Activated naive CD8-positive, alpha-beta T cell (primary cell): ENCODE results near the gene CDH23.

ENCODE experiments used
- H3K27ac Mint-ChIP-seq: one replicate; pipeline ENCODE4 v1.8.0; 2021; ENCODE audit warnings: mixed read lengths
- H3K27me3 Mint-ChIP-seq: one replicate; pipeline ENCODE4 v1.8.0; 2021; ENCODE audit warnings: mixed read lengths
- H3K36me3 Mint-ChIP-seq: one replicate; pipeline ENCODE4 v1.8.0; 2021; ENCODE audit warnings: mixed read lengths
- H3K4me1 Mint-ChIP-seq: one replicate; pipeline ENCODE4 v1.8.0; 2021; ENCODE audit warnings: low read depth, mixed read lengths
- H3K4me3 Mint-ChIP-seq: one replicate; pipeline ENCODE4 v1.8.0; 2021; ENCODE audit warnings: mild to moderate bottlenecking, mixed read lengths
- H3K9me3 Mint-ChIP-seq: one replicate; pipeline ENCODE4 v1.8.0; 2021; ENCODE audit warnings: low read depth, mixed read lengths

Gene CDH23

DNA sequence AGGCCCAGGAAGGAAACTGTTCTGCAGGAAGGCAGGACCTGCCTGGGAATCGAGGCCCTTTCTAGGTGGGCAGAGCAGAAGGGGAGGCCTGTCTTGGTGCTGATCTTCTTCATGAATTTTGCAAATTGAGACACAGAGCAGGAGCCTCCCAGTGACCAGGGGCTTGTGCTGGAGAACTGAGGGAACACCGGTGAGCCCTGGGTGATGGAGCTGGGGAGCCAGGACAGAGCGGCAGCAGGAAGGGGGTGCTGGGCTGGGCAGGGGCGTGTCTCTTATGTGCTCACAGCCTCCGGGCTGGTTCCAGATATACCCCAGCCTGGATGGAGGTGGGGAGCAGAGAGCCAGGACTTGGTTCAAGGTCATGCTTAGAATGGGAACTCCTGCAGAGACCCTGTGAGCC lies 182.9 kb downstream of the CDH23 start:
- H3K4me1 Mint-ChIP-seq = no peaks in the 10 kb centered on the region
- no peaks in the 10 kb centered on the region for H3K9me3 Mint-ChIP-seq
- no peak overlapping the region for H3K4me3 Mint-ChIP-seq
- no peak overlapping the region for H3K27ac Mint-ChIP-seq
- no peaks in the 10 kb centered on the region for H3K27me3 Mint-ChIP-seq
- no peaks in the 10 kb centered on the region for H3K36me3 Mint-ChIP-seq

DNA sequence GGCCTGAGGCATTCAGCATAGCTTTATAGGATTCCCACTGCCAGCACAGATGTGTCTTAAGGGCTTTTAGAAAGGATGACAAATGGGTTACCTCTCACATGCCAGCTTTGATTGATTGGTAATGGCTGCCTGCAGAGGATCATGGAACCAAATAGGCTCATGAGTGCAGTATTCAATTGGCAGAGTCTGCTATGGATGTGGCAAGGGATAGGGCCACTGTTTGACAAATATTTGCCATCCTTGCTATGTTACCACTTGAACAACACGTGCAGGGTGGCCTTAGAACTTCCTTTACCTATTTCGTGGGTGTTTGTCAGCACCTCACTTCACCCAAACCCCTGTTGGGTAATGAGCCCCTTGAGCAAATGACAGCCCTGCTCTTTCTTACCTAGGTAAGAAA lies 183.7 kb downstream of the CDH23 start:
- Mint-ChIP-seq H3K4me1 (no peaks in the 10 kb centered on the region), H3K9me3 (no peaks in the 10 kb centered on the region), H3K4me3 (no peak overlapping the region), H3K36me3 (no peaks in the 10 kb centered on the region), H3K27me3 (no peaks in the 10 kb centered on the region), H3K27ac (no peak overlapping the region)

DNA sequence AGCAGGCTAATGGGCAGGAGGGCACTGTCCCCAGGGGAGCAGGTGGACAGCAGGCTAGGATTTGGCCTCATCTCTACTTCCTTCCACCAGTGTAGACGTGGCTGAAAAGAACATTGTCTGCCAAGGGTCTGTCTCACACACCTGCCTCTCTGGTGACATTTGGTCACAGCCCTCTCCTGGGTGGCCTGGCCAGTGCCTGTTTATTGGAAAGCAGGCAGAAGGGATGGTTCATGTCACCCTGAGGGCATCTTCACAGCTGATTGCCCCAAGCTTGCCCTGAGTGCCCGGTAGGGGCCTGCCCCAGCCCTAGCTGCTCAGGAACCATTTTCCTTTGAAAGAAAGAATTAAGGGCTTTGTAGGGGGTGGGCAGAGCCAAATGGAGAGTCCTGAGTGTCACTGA lies 184.2 kb downstream of the CDH23 start:
- no peaks in the 10 kb centered on the region for H3K4me1 Mint-ChIP-seq
- H3K36me3 Mint-ChIP-seq = no peaks in the 10 kb centered on the region
- no peaks in the 10 kb centered on the region for H3K9me3 Mint-ChIP-seq
- H3K27me3 Mint-ChIP-seq = no peaks in the 10 kb centered on the region
- H3K4me3 Mint-ChIP-seq = no peak overlapping the region
- H3K27ac Mint-ChIP-seq = no peak overlapping the region

DNA sequence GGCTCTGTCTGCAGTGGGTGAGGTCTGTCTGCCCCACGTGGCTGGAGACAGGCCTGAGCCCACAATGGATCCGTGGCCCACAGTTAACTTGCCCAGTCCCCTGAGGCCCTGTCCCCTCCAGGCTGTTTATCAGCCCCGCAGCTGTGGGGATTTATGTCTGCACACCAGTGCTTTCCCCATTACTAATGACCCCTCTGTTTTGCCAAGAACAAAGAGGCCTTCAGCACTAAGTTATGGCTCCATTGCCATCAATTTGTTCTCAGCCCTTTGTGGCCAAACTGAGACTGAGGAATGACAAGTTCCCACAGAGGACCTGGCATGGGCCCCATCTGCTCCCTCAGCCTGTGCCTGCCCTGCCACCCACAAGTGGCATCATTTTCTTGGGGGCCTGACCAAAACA lies 184.7 kb downstream of the CDH23 start:
- Mint-ChIP-seq H3K4me3 (no peak overlapping the region), H3K4me1 (no peaks in the 10 kb centered on the region), H3K27me3 (no peaks in the 10 kb centered on the region), H3K27ac (no peak overlapping the region), H3K36me3 (no peaks in the 10 kb centered on the region), H3K9me3 (no peaks in the 10 kb centered on the region)

DNA sequence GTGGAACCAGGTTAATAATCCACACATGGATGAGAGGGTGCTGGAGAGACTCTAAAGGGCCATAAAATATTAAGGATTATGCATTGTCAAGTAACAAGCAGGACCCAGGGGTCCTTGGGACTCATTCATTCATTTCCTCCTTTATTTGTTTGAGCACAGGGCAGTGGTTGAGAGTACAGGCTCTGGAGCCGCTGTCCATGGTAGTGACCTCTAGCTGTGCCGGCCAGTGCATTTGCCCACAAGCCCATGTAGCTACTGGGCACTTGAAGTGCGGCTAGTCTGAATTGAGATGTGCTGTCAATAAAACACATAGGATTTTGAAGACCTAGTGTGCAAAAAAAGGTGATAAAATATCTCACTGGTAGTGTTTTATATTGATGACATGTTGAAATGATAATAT lies 185.3 kb downstream of the CDH23 start:
- H3K4me3 Mint-ChIP-seq = no peak overlapping the region
- no peaks in the 10 kb centered on the region for H3K27me3 Mint-ChIP-seq
- no peak overlapping the region for H3K27ac Mint-ChIP-seq
- no peaks in the 10 kb centered on the region for H3K9me3 Mint-ChIP-seq
- H3K36me3 Mint-ChIP-seq = no peaks in the 10 kb centered on the region
- no peaks in the 10 kb centered on the region for H3K4me1 Mint-ChIP-seq

DNA sequence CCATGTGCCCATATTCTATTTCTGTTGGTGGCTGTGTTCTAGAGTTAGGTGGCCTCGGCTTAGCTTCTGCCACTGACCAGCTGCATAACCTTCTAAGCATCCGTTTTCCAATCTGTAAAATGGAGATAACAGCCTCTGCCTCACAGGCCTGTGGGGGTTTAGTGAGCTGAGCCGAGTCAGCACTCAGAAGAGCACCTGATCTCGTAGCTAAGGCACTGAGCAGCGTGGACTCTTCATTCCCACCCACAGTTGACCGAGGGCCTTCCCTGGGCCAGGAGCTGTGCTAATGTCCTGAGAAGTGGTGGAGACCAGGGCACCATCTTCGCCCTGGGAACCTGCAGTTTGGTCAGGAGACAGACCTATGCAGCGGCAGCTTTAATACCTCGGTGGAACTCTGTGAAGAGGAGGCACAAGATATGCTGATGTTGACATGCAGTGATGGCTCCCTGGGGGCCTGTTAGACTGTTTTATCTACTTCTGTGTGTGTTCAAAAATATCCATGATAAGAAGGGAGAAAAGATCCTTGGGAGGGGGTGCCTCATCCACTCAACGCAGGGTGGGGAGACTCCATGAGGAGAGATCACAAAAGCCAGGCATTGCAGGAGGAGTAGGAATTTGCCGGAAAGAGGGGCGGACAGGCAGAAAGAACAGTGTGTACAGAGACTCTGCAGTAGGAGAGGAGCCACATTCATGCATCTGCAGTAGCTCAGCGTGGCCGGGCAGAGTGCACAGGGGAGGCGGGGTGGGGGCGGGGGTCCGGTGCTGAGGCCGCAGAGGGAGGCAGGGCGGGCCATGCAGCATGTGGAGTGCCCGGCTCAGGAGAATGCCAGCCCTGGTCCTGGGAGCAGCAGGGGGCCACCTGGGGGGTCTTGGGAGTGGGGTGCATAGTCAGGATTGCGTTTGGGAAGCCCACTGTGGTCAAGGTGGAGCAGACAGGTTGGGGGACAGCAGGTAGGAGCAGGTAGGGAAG lies 186.1 kb downstream of the CDH23 start:
- Mint-ChIP-seq H3K4me1 (no peaks in the 10 kb centered on the region), H3K4me3 (no peak overlapping the region), H3K9me3 (no peaks in the 10 kb centered on the region), H3K27me3 (no peaks in the 10 kb centered on the region), H3K36me3 (no peaks in the 10 kb centered on the region), H3K27ac (no peak overlapping the region)

DNA sequence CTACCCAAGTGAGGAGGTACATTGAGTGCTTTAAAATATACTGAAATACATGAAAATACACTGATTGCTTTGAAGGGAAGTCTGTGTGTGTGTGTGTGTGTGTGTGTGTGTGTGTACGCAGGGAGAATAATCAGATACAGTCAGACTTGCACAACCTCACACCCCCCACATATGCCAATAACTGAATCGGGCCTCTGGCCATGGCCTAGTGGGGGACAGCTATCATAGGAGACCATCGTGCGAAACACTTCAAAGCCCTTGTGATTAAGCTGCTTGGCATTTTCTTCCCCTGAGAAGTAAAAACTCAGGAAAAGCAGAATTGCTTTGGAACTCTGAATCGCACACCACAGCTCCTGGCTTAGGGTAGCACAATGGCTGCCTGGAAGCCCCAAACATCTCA lies 187.7 kb downstream of the CDH23 start:
- Mint-ChIP-seq H3K9me3 (no peaks in the 10 kb centered on the region), H3K4me1 (no peaks in the 10 kb centered on the region), H3K4me3 (no peak overlapping the region), H3K36me3 (no peaks in the 10 kb centered on the region), H3K27me3 (no peaks in the 10 kb centered on the region), H3K27ac (no peak overlapping the region)

DNA sequence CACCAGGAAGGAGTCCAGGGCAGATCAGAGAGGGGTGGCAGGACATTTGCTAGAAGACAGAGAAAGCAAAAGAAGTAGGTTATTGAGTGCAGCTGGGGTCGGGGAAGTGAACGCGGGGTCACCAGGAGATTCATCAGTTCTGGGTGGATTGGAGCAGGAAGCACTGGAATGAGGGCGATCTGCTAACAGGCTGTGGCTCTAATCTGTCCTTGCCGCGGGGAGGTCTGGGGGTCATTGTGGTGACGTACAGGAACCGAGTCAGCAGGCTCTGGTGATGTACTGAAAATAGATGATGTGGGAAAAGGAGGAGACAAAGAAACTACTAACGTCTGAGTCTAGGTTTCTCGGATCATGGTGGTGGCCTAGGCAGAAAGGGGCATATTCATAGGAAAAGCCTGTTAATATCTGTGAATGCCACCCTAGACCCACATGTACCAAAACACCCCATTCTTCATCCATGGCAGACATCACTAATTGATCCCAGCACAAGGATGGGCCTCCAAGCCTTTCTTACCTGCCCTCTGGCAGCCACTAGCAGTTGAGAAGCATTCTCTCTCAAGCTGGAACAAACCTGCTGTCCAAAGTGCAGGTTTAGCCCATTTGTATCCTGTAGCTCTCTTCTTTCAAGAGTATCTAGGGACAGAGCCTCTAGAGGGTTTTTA lies 188.3 kb downstream of the CDH23 start:
- Mint-ChIP-seq H3K27me3 (no peaks in the 10 kb centered on the region), H3K4me1 (no peaks in the 10 kb centered on the region)

DNA sequence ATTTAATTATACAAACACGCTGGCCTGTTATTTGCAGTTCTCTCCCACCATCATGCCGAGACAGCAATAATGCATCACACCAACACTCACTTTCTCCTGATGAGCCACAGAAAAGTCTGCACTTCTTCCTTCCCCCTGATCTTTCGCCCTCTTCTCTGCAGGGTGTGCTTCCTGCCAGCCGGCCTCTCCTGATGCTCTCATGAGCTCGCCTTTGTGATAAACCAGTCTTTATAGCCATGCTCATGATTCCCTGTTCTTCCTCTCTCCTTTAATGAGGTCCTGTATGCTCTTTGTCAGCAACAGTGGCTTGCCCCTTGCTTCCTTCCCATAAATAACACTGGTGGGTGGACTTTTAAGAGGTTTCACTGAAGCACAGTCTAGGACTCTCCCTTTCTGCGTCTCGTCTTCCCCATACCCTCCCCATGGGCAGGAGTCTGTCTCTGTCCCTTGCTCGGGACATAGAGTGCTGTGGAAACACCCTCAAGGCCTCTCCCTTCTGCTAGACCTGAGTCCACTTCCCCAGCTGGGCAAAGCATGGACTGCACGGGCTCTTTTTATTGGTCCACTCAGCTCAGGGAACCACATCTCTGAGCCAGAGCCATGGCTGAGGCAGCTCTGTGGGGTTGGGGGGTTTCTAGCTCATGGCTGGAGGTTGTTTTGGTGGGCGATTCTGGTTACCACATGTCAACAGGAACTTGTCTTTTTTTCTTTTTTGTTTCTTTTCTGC lies 189.0 kb downstream of the CDH23 start:
- Mint-ChIP-seq H3K27ac (no peak overlapping the region), H3K4me3 (no peak overlapping the region), H3K9me3 (no peaks in the 10 kb centered on the region), H3K36me3 (no peaks in the 10 kb centered on the region), H3K27me3 (no peaks in the 10 kb centered on the region), H3K4me1 (no peaks in the 10 kb centered on the region)

More for the DNA sequence above, 188.3 kb downstream of the CDH23 start:
- Mint-ChIP-seq H3K9me3 (no peaks in the 10 kb centered on the region), H3K4me3 (no peak overlapping the region), H3K36me3 (no peaks in the 10 kb centered on the region), H3K27ac (no peak overlapping the region)

DNA sequence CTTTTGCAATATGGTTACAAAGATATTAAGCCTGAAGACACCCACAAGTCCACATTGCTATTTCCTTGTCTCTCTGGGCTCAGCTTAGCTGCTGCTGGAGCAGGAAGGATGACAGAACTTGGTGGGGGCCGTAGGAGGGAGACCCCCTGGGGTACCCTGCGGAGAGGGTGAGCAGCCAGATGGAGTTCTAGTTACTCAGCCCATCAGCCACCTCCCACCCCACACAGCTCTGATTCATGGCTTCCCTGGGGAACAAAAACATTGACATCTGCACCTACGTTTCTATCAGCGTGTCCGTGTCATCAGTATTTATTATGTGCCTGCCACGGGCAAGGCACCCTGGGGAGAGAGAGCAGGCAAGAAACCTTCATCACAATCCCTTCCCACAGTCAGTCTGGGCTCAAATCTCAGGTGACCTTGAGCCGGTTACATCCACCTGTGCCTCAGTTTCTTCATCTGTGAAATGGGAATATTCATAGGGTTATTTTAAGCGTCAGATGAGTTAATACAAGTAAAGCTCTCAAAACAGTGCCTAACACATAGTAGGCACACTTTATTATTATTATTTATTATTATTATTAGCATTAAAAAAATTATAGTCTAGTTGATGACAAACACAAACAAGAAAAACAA lies 191.3 kb downstream of the CDH23 start:
- Mint-ChIP-seq H3K9me3 (no peaks in the 10 kb centered on the region), H3K4me1 (no peaks in the 10 kb centered on the region), H3K27me3 (no peaks in the 10 kb centered on the region), H3K36me3 (no peaks in the 10 kb centered on the region), H3K27ac (no peak overlapping the region), H3K4me3 (no peak overlapping the region)

DNA sequence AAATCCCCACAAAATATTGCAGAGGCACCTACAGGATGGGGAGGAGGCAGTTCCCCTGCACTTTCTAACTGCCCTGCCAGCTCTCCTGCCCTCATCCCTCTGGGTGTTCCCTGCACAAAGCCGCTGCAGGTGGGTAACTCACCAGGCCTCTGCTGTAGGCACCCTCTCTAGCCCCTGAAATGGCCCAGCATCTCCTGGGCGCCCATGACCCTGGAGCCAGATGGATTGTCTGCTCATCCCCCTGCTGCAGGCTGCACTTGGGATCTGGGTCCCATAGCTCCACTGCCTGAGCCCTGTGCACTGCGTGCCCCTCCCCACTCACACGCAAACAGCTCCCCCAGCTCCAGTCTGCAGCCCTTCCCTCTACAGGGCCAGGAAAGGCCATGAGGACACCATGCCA lies 192.0 kb downstream of the CDH23 start:
- Mint-ChIP-seq H3K4me3 (no peak overlapping the region), H3K4me1 (no peaks in the 10 kb centered on the region), H3K27ac (no peak overlapping the region), H3K9me3 (no peaks in the 10 kb centered on the region), H3K27me3 (no peaks in the 10 kb centered on the region), H3K36me3 (no peaks in the 10 kb centered on the region)

DNA sequence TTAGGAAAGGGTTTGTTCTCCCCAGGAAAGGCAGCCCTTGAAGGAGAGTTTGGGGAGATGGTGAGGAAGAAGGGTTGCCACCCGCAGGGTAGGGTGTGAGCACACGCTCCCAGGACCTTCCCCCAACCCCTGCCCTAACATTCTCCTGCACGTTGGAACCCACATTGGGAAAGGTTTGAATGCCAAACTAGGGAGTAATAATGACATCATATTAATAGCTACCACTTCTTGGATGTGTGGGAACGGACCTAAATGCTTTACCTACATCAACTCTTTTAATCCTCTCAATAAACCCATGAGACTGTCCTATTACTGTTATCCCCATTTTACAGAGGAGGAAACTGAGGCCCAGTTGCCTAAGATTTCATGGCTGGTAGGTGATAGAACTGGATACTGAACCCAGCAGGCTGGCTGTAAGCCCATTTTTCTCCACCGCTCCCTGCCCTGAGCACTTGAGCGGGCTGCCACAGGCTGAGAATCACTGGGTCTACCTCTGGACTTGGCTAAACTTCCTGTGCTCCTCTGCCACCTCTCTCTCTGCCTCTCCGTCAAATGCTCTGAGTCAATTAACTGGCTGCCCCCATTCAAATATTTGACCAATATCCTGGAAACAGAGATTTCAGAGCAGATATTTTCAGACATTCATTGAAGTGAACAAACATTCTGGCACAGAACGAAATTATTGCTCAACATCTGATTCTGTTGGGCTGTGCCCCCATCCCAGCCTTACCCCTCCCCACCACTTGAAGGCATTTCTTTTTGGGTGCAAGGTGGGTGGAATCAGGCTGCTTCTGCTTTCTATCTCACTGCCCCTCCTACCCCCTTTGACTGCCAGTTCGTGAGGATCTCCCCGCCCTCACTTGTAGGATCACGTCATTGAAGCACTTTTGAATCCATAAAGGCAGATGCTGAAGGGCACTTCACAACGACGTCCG lies 193.2 kb downstream of the CDH23 start:
- H3K9me3 Mint-ChIP-seq = no peaks in the 10 kb centered on the region
- H3K4me3 Mint-ChIP-seq = no peak overlapping the region
- no peak overlapping the region for H3K27ac Mint-ChIP-seq

DNA sequence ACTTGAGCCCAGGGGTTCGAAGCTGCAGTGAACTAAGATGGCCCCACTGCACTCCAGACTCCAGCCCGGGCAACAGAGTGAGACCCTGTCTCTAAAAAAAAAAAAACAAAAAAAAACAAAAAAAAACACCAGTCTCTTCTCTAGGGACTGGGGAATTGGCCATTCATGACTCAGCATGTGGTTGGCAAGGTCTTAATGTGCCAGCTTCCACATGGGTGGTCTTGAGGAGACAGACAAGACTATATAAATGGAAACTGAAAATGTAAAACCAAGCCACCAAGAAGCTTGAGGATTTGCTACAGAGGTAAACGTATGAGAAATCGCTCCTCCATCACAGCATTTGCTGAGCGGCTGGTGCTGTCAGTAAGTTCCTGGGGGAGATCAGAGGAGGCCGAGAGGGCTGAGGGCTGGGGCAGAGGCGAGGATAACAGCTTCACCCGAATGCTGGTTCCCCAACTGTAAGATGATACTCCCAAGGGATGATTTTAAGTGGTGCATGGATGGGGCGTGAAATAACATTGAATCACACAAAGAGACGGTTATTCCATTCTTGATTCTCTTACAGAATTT lies 194.1 kb downstream of the CDH23 start:
- Mint-ChIP-seq H3K27me3 (no peaks in the 10 kb centered on the region), H3K36me3 (no peaks in the 10 kb centered on the region), H3K9me3 (no peaks in the 10 kb centered on the region), H3K4me1 (no peaks in the 10 kb centered on the region), H3K27ac (no peak overlapping the region), H3K4me3 (no peak overlapping the region)

More for the DNA sequence above, 193.2 kb downstream of the CDH23 start:
- no peaks in the 10 kb centered on the region for H3K36me3 Mint-ChIP-seq
- H3K27me3 Mint-ChIP-seq = no peaks in the 10 kb centered on the region
- no peaks in the 10 kb centered on the region for H3K4me1 Mint-ChIP-seq
